NCI-H748 treated with DMSO at 0.1 percent for 48 hours (cell line): ENCODE results near the gene HDAC5.
A peak's percentile ranks its signal among the peaks of the same experiment; 100 is the strongest.
"Not testable (repeated sequence)": the region's sequence is repeated elsewhere in the genome, so short reads cannot be mapped to it uniquely, and the experiment has no call there.

ENCODE experiments used
- DNase-seq: peaks from one replicate; lab custom pipeline; 2025; lab: John Stamatoyannopoulos, UW

The HDAC5 gene

DNA sequence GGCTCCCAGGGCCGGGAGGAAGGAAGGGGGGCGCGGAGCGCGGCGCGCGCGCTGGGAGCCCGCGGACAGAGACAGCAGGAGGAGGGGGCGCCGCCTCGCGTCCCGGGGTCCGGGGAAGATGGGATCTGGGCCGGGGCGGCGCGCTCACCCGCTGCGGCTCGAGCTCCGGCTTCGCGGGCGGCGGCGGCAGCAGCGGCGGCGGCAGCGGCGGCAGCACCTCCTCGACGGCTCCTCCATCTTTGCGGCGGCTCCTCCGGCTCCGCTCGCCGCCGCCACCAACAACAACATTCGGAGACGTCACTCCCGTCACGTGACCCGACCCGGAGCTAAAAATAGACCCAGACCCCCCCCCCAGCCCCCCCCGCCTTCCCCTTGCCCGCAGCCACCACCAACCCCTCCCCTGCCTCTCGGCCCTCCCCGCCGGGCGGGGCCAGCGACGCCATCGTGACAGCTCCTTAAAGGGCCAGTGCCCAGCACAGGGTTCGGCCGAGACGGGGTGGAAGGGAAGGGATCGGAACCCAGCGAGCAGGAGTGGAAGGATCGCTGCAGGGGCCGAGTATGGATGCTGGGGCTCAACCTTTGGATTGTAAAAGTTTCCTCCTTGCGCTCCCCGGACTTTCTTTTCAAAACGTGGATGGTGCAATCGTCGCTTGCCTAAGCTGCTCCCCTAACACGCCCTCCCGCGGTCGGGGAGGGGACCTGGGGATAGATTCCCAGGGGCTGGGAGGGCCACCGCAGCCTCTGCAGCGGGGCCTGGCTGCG lies at the start of gene HDAC5:
HDAC5 (minus strand) TSS at position 286 of the 762 bp plus-strand sequence. CDS start 6,126 bp downstream, outside the sequence.
- peak; percentile 87 for DNase-seq

DNA sequence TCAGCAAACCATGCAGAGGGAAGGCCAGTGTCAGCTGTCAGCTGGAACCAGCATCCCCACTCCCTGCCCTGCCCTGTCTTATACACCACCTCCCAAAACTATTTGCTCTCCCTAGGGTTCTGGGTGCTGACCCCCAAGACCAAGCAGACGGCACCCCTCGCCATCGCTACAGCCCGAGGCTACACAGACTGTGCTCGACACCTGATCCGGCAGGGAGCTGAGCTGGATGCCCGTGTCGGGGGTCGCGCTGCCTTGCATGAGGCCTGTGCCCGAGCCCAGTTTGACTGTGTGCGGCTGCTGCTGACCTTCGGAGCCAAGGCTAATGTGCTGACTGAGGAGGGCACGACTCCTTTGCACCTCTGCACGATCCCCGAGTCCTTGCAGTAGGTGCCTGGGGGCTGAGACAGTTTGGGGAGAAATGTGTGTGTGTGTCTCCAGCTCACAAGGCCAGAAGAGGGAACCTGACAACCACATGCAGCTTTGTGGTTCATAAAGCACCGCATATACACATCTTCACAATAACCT lies 48.6 kb upstream of the HDAC5 start:
- no peak for DNase-seq

DNA sequence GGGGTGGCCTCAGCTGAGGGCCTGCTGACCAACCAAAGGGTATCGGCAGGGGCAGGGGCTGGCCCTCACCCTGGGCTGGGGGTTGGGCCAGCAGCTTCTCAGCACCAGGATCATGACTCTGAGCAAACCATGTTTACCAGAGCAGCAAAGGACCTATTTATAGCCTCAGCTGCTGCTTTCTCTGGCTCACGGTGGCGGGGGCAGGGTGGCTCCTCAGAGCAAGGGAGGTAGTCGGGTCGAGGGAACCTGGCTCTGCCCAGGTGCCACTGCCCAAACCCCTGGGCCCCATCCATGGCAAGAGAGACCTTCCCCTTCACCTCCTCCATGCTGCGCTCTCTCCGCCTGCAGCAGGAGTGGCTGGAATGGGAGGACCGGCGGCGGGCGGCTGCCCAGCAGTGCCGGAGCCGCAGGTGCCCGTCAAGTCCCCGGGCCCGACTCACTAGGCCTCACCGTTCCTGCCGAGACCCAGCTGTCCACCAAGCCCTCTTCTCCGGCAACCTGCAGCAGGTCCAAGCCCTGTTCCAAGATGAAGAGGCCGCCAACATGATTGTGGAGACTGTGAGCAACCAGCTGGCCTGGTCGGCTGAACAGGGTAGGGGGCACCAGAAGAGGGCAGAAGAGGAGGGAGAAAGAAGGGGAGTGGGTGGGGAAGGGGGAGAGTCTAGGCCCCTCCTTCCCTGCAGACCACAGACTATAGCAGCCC lies 47.2 kb upstream of the HDAC5 start, which contains the start of gene ASB16:
ASB16 (plus strand) TSS at position 206 of the 703 bp plus-strand sequence; CDS start at position 292, 86 bp downstream.
- DNase-seq: no peak

DNA sequence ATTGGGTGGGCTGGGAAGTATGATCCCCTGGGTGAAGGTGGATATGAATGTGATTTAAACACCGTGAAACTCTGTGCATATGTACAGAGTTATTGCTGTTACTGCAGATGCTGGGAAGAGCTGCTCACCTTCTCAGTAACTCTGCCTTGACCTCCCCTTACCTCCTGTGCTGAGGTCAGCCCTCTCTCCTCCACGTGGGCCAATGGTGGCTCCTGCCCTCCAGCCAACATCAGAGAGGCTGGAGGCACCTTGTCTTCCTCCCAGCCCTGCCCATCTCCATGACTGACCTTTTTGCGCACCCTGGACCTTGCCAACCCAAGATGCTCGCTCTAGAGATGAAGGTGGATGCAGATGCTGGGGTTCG lies 46.7 kb upstream of the HDAC5 start:
- DNase-seq: no peak

DNA sequence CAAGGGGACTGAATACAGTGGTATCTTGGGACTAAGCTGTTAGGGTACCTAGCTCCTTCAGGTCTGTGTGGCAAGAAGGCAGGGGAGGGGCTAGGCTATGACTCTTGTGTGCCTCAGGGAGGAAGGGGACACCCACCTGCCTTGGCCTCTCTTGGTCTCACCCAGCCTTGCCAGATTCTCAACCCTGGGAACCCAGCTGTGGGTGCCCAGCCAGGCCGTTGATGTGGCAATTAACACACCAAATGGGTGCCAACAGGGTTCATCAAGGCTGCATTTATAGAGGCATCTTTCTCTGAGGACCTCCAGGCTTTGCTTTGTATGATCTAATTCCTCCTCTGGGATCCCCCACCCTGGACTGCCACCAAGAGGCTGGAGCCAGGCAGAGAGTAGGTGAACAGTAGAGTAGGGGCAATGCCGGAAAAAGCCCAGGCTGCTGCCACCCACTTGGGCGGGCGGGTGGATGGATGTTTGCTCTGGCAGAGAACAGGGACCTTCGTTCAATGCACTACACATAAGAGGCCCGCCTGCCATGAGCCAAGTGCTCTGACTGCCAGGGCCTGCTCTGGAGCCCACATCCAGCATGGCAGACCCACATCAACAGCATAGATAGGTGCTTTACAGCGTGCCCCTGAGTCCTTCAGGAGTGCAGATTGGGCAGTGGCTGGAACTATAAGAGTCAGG lies 43.9 kb upstream of the HDAC5 start:
- DNase-seq: no peak

DNA sequence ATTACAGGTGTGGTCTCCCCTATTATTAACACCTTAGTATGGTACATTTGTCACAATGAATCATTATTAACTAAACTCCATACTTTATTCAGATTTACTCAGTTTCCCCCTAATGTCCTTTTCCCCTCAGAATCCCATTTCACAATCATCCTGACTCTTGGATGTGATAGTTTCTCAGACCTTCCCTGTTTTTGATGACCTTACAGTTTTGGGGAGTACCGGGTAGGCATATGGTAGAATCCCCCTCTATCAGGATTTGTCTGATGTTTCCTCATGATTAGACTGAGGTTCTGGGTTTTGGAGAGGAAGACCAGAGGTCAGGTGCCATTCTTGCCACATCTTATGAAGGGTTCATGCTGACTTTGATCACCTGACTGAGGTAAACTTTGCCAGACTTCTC lies 41.0 kb upstream of the HDAC5 start:
- no peak for DNase-seq

DNA sequence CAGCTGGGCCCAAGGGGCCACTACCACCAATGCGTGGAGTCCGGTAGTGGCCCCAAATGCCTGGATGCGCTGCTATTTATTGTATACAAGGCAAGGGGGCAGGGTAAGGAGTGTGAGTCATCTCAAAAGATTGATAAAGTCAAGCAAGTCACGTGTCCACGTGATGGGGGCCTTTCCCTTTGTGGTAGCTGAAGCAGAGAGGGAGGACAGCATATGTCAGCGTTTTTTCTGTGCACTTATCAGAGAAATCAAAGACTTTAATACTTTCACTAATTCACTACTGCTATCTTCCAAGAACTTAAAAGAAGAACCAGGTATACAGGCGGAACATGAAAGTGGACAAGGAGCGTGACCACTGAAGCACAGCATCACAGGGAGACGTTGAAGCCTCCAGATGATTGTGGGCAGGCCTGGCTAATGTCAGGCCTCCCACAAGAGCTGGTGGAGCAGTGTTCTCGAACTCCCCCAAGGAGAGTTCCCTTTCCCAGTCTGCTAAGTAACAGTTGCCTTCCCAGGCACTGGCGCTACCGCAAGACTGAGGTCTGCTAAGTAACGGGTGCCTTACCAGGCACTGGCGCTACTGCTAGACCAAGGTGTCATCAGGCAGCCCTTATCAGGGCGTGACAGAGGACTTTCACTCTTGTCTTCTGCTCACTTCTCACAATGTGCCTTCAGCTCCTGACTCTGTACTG lies 36.2 kb upstream of the HDAC5 start:
- DNase-seq: no peak

DNA sequence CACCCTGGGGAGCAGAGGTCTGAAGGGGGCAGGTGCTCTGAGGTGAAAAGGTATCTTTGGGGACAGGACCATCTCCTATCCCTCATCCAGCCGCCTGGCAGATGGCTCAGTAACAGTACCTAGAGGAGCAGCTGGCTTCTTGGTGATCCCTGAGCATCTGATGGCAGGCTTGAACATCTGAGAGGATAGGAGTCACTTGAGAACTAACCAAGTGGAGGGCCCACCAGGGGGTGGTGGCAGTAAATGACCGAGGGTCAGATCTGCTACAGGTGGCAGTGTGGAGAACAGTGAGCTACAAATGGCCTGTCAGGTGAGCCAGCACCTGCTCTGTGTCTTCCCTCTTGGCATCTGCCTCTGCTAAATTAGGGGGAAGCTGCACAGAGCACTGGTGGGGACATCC lies 32.0 kb upstream of the HDAC5 start:
- no peak for DNase-seq

DNA sequence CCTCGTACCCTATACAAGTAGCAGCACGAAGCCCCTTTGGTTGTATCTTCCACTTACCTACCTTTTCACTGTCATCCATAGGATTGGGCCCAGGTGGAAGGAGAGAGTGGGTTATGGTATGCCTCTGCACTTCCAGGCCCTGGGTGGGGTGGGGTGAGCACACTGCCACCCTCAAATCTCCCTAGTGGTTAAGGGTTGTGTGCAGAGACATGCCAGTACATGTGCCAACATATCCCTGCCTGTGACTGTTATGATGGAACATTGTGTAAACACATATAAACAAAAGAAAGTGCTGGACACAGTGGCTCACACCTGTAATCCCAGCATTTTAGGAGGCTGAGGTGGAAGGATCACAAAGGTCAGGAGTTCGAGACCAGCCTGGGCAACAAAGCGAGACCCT lies 29.4 kb upstream of the HDAC5 start:
- no peak for DNase-seq

DNA sequence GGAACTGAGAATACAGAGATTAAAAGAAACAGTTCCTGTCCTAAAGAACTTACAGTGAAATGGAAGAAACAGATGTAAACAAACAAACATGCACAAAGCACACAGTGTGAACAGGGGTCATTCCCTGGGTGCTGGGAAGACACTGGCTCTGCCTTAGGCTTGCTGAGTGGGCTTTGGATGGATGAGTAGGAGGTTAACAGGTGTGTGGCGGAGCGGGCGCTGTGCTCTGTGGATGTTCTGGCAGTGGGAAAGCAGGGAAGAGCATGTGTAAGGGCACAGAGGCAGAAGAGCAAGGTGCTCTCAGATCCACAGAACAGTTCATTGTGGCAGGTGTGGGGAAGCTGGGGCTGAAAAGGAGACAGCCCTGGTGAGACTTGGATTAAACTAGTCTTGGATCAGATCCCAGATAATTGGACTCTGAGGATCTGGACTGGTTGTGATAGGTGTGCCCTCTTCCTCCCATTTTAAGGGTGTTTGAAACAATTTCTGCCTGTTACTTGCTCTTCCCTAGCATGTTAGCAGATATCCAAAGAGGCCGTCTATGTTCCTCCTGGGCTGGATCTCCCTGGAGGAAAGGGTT lies 26.4 kb upstream of the HDAC5 start:
- no peak for DNase-seq

DNA sequence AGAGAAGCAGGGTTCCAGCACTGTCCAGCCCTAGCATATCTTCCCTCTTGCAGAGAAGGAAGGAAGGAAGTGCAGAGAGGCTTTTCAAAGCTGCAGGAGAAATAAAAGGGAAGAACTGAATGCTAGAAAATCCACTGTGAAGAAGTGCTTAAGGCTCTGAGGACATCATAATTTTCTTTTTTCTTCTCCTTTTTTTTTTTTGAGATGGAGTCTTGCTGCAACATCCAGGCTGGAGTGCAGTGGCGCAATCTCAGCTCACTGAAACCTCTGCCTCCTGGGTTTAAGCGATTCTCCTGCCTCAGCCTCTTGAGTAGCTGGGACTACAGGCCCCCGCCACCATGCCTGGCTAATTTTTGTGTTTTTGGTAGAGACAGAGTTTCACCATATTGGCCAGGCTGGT lies 25.6 kb upstream of the HDAC5 start:
- DNase-seq: not testable (repeated sequence)

DNA sequence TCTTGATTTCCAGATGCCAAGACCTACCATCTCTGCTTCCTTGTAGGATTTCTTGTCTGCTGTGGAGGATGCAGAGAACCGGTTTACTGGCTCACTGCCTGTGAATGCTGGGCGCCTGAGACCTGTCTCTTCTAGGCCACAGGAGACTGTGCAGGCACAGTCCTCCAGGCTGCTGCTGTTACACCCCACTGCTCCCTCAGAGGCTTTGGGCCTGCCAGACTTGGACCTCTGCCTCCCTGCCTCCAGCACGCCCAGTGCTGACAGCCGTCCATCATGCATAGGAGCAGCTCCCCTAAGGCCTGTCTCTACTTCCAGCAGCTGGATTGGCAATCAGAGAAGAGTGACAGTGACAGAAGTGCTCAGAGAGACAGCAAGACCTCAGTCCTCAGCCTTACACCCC lies 24.4 kb upstream of the HDAC5 start:
- no peak for DNase-seq

DNA sequence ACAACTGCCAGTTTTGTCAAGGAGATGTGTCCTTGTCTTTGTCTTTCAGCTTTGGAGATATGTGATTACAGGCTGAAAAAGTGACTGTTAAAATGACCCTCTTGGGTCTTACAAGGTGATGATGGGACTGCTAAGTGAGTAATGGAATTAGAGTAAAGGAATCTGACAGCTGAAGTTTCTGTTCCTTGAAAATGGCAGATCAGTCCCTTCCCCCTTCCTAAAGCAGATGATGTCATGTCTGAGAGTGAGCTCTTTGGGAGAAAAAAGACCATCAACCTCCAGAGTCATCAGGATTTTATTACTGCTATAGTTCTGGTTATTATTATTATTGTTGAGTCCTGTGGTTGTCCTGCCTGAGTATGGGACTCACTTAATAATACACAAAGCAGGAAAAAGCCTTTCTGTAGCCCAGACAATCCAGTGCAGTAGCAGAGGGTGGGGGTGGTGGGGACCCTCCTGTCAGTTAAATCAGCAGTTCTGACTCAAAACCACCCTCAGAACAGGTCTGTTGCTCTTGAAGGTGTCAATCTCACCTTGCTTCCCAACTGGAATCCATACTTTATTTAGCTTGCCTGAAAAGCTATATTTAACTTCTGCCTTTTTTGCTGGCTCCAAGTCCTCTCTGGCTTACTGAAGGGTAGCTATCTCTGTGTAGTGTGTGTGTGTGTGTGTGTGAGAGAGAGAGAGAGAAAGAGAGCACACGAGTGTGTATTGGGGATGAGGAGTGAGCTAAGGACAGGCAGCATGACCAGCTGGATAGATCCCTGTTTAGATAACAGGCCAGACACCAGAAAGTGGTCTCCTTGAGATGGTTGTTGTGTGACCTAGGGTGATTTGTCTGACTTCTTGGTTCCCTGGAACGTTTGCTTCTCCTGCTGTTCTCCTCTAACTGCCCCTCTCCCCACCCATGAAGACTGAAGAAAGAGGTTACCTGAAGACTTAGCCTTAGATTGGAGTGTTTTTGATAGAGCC lies 23.2 kb upstream of the HDAC5 start:
- DNase-seq: no peak

DNA sequence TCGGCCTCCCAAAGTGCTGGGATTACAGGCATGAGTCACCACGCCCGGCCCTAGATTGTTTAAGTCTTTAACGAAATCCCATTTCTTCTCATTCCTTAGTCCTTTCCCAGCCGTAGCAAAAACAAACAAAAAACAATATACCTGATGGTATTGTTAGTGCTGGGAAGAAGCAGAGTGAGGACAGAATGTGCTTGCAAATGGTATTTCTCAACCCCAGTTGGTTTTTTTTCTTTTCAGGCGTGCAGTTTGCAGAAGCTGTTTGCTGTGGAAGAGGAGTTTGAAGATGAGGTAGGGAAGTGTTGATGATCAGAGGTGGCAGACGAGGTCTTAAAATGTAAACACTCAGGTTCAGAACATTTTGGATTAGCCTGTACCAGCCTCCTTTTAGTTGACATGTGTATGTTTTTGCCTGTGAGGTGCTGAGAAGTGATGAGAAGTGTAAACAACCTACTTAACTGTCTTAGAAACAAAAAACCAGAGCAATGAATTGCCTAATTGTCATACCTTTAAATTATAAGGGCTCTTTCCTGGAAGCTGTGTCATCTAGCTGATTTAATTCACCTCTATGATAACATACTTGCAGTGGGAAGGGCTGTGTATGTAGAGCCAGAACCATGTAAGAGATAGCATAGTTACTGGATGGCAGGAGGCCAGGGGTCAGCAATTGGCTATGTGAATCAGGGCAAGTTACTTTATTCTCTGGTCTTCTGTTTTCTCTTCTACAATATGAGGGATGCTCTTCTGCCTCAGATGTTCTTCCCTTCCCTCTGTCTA lies 21.7 kb upstream of the HDAC5 start:
- DNase-seq: no peak

DNA sequence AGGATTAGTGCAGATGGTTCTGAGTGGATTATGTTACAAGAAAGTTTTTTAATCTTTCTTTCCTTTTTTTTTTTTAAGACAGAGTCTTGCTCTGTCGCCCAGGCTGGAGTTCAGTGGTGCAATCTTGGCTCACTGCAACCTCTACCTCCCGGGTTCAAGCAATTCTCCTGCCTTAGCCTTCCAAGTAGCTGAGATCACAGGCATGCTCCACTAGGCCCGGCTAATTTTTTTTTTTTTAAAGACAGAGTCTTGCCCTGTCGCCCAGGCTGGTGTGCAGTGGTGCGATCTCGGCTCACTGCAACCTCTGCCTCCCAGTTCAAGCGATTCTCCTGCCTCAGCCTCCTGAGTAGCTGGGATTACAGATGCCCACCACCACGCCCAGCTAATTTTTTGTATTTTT lies 20.5 kb upstream of the HDAC5 start:
- not testable (repeated sequence) for DNase-seq

DNA sequence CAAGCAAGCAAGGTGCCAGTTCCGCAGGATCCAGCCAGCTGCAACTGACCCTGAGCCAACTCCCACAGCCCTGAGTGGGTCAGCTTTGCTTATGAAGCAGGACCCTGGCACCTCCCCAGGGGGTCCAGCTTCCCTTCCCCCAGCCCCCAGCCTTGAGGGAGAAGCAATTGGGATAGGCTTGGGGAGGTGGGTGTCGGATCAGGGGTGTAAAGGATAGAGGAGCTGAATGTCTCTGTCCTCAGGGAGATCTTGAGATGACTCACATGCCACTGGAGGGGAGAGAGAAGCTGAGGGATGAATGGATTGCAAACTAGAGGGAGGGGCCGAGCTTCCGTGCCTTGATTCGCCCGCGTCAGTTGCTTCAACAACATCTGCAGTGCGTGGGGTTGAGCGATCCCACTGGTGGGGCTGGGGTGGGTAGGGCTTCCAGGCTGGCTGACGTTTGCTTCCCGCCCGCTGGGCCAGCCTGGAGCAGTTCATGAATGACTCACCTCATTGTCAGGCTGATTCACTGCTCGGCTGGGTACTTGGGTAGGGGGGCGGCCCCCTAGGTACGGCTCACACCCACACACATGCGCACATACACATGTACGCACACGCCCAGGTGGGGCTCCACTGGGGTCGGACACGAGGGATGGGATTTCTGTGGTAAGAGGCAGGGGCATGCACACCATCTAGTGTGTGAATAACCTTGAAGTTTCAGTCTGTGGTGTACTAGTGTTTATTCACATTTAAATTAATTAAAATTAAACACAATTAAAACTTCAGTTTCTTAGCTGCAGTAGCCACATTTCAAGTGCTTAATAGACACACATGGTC lies 14.7 kb upstream of the HDAC5 start:
- DNase-seq: peak; percentile 53

DNA sequence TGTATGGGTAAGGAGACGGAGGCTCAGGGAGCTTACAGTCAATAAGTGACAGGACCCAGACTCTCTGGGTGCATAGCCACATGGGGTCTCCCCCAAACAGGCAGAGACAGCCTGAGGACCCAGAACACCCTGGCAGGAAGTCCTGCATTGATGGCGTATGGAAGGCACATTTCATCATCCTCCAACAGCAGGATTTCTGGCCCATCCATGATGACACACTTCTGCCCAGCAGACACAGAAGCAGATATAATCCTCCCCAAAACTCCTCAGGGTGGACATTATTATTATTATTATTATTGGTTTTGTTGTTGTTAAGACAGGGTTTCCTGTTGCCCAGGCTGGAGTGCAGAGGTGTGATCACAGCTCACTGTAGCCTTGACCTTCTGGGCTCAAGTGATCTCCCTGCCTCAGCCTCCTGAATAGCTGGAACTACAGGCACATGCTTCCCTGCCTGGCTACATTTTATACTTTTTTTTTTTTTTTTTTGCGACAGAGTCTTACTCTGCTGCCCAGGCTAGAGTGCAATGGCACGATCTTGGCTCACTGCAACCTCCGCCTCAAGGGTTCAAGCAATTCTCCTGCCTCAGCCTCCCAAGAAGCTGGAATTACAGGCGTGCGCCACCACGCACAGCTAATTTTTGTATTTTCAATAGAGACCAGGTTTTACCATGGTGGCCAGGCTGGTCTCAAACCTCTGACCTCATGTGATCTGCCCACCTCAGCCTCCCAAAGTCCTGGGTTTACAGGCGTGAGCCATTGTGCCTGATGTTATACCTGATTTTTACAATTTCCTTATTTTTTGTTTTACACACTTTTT lies 11.5 kb upstream of the HDAC5 start:
- DNase-seq: no peak

DNA sequence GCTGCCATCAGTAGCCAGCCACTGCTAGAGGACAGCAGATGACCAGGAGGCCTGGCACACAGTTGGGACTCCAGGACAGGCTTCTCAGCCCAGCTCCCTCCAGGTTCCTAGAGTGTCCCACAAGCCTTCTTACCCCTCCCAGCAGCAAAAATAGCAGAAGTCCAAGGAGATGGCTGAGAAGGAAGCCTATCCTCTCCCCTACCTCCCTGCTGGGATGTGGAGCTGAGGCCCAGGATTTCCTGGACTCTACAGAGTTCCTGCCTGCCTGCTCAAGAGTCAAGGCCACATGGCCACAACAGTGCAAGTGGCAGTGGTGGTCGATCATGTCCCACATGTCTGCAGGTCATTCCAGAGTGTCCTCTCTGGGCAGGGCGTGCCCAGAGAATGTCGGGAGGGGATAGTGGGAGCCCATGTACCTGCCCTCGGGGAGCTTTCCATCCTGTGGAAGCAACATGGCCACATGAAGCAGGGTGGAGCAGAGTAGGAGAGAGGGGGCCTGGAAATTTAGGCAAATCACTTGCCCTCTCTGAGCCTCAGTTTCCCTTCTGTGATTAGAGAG lies 10.6 kb upstream of the HDAC5 start:
- DNase-seq: no peak
